Stimulated activated CD8-positive, alpha-beta memory T cell treated with anti-CD3 and anti-CD28 coated beads, Interleukin-2, amount 100 ng/mL, for 1 hour (primary cell): Measurements from ENCODE around the gene KPTN.

Experiments
- DNase-seq, 2 donors: peaks; one replicate each; pipeline ENCODE4 v3.0.0-alpha.2; 2020; ENCODE audit warnings: low read depth in 2 of 2

Gene KPTN

GRCh38 chr19:47469719-47470118 lies 14.3 kb downstream of the KPTN start:
- no peak for DNase-seq

GRCh38 chr19:47469363-47469700 lies 14.7 kb downstream of the KPTN start:
- no peak for DNase-seq

GRCh38 chr19:47467914-47468313 lies 16.1 kb downstream of the KPTN start:
- DNase-seq = no peak

GRCh38 chr19:47465957-47466356 lies 18.1 kb downstream of the KPTN start:
- DNase-seq = no peak

GRCh38 chr19:47464675-47465419 lies 19.2 kb downstream of the KPTN start:
- DNase-seq = no peak

GRCh38 chr19:47461876-47462275 lies 22.1 kb downstream of the KPTN start:
- no peak for DNase-seq

- DNase-seq = no peak
Measured at GRCh38 chr19:47459477-47459876, 24.5 kb downstream of the KPTN start.

- DNase-seq = no peak
Measured at GRCh38 chr19:47458672-47459071, 25.3 kb downstream of the KPTN start.

GRCh38 chr19:47456721-47457474 lies 27.1 kb downstream of the KPTN start:
- DNase-seq = no peak

GRCh38 chr19:47450478-47450877 lies 33.5 kb downstream of the KPTN start:
- DNase-seq = no peak

- DNase-seq = no peak
Measured at GRCh38 chr19:47448360-47448727, 35.7 kb downstream of the KPTN start.

- peak in 1 of 2 donors; percentile 15 for DNase-seq
Measured at GRCh38 chr19:47447470-47448359, 36.3 kb downstream of the KPTN start.

GRCh38 chr19:47446534-47447469 lies 37.2 kb downstream of the KPTN start:
- no peak for DNase-seq

- peak; percentile 48 to 81 for DNase-seq
Measured at GRCh38 chr19:47445937-47446402, 38.0 kb downstream of the KPTN start.

GRCh38 chr19:47445527-47445926 lies 38.5 kb downstream of the KPTN start:
- DNase-seq = no peak

- no peak for DNase-seq
Measured at GRCh38 chr19:47444388-47444821, 39.6 kb downstream of the KPTN start.

- DNase-seq = no peak
Measured at GRCh38 chr19:47443331-47443730, 40.7 kb downstream of the KPTN start.

GRCh38 chr19:47438793-47439220 lies 45.2 kb downstream of the KPTN start:
- DNase-seq = no peak

GRCh38 chr19:47437500-47437899 lies 46.5 kb downstream of the KPTN start:
- DNase-seq = no peak

- DNase-seq = peak; percentile 73 to 75
Measured at GRCh38 chr19:47436712-47437401, 47.2 kb downstream of the KPTN start.
